ENCODE results near the gene HRAS. TPM values are rescaled to one million over a fixed set of nuclear protein-coding genes. Genes with fewer than 3 reads are reported as not detected.

HRAS gene
- total and polyA plus RNA-seq, 4 donors = 4.7 to 17.4 (median 10.9) TPM

- TF ChIP-seq YY1 (IDR thresholded peaks at IDR 0.05) (no peak), CTCF (IDR thresholded peaks at IDR 0.05; ENCODE audit: low read depth, low read length, missing input control) (no peak), NR2F2 (IDR thresholded peaks at IDR 0.05) (no peak), HNF4A (conservative IDR thresholded peaks at IDR 0.05) (no peak), SP1 (IDR thresholded peaks at IDR 0.05) (no peak), TAF1 (conservative IDR thresholded peaks at IDR 0.05) (no peak), GABPA (IDR thresholded peaks at IDR 0.05 in 1 of 2, conservative IDR thresholded peaks at IDR 0.05 in 1 of 2) (no peak), RAD21 (IDR thresholded peaks at IDR 0.05) (no peak), ATF3 (IDR thresholded peaks at IDR 0.05) (no peak)
- H3K27ac ChIP-seq (ENCODE audit: low read depth in 1 of 2, low read length in 2 of 2) = no peak overlapping the region
- peaks cover 24 to 78% (median 39%) of the 10 kb centered on the region in 4 donors for H3K36me3 ChIP-seq (ENCODE audit: control insufficient read depth in 4 of 4, insufficient read depth in 3 of 4, low read depth in 1 of 4, low read length in 3 of 4)
- no peaks in the 10 kb centered on the region for H3K9me3 ChIP-seq (ENCODE audit: control insufficient read depth in 4 of 4, low read length in 3 of 4)
- WGBS = 75% methylated on average over 10 of the region's 10 CpGs
- H3K27me3 ChIP-seq (ENCODE audit: control insufficient read depth in 4 of 4, insufficient read depth in 4 of 4, low read length in 3 of 4) = no peaks in the 10 kb centered on the region
- H3K9ac ChIP-seq (ENCODE audit: low read depth in 1 of 2, low read length in 2 of 2) = no peak overlapping the region
- no peak overlapping the region for H3K4me3 ChIP-seq (ENCODE audit: low read depth in 1 of 3, low read length in 3 of 3)
- DNase-seq (ENCODE audit: low spot score) = no peak
- H3K4me1 ChIP-seq (ENCODE audit: control insufficient read depth in 4 of 4, insufficient read depth in 4 of 4, low read length in 3 of 4) = no peaks in the 10 kb centered on the region
Observed at GRCh38 chr11:495537-495931, 39.8 kb downstream of the HRAS start.

- 95% methylated on average over 37 of the region's 37 CpGs for WGBS
- TF ChIP-seq RAD21 (IDR thresholded peaks at IDR 0.05) = no peak
- TF ChIP-seq CTCF (IDR thresholded peaks at IDR 0.05; ENCODE audit: low read depth, low read length, missing input control) = no peak
- TF ChIP-seq ZBTB33 (IDR thresholded peaks at IDR 0.05) = no peak
- no peak for TF ChIP-seq RXRA (IDR thresholded peaks at IDR 0.05)
- TF ChIP-seq MAX (IDR thresholded peaks at IDR 0.05) = no peak
- TF ChIP-seq FOXA1 (IDR thresholded peaks at IDR 0.05) = no peak
- TF ChIP-seq NR2F2 (IDR thresholded peaks at IDR 0.05) = no peak
- TF ChIP-seq EGR1 (IDR thresholded peaks at IDR 0.05; ENCODE audit: low read depth in 2 of 2) = no peak
- no peak for TF ChIP-seq YY1 (IDR thresholded peaks at IDR 0.05)
- no peak for TF ChIP-seq ATF3 (IDR thresholded peaks at IDR 0.05)
- no peak for TF ChIP-seq JUND (IDR thresholded peaks at IDR 0.05)
- H3K4me1 ChIP-seq (ENCODE audit: control insufficient read depth in 4 of 4, insufficient read depth in 4 of 4, low read length in 3 of 4) = no peaks in the 10 kb centered on the region
- no peak overlapping the region for H3K27ac ChIP-seq (ENCODE audit: low read depth in 1 of 2, low read length in 2 of 2)
- H3K9ac ChIP-seq (ENCODE audit: low read depth in 1 of 2, low read length in 2 of 2) = no peak overlapping the region
- DNase-seq (ENCODE audit: low spot score) = no peak
- no peaks in the 10 kb centered on the region for H3K9me3 ChIP-seq (ENCODE audit: control insufficient read depth in 4 of 4, low read length in 3 of 4)
- H3K27me3 ChIP-seq (ENCODE audit: control insufficient read depth in 4 of 4, insufficient read depth in 4 of 4, low read length in 3 of 4) = no peaks in the 10 kb centered on the region
- H3K4me3 ChIP-seq (ENCODE audit: low read depth in 1 of 3, low read length in 3 of 3) = no peak overlapping the region
- peaks cover 18 to 75% (median 34%) of the 10 kb centered on the region in 4 donors for H3K36me3 ChIP-seq (ENCODE audit: control insufficient read depth in 4 of 4, insufficient read depth in 3 of 4, low read depth in 1 of 4, low read length in 3 of 4)
Observed at GRCh38 chr11:494761-495536, 40.4 kb downstream of the HRAS start.

Data from liver (tissue), 9 donors.